ENCODE data around the gene GTF2H4.

DNA sequence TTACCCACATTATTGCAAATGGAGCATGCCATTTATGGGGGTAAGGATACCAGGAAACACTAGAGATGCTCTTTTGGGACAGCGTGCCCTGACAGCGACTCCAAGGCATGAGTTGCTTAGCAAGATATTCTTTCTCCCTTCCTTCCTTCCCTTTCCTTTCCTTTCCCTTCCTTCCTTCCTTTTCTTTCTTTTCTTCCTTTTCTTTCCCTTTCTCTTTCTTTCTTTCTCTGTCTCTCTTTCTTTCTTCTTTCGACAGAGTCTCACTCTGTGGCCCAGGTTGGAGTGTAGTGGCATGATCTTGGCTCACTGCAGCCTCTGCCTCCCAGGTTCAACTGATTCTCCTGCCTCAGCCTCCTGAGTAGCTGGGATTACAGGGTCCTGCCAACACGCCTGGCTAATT, 36.0 kb downstream of the GTF2H4 start:
- no peak for TF ChIP-seq POLR2A (IDR thresholded peaks at IDR 0.05)
- TF ChIP-seq, protein P1, sequence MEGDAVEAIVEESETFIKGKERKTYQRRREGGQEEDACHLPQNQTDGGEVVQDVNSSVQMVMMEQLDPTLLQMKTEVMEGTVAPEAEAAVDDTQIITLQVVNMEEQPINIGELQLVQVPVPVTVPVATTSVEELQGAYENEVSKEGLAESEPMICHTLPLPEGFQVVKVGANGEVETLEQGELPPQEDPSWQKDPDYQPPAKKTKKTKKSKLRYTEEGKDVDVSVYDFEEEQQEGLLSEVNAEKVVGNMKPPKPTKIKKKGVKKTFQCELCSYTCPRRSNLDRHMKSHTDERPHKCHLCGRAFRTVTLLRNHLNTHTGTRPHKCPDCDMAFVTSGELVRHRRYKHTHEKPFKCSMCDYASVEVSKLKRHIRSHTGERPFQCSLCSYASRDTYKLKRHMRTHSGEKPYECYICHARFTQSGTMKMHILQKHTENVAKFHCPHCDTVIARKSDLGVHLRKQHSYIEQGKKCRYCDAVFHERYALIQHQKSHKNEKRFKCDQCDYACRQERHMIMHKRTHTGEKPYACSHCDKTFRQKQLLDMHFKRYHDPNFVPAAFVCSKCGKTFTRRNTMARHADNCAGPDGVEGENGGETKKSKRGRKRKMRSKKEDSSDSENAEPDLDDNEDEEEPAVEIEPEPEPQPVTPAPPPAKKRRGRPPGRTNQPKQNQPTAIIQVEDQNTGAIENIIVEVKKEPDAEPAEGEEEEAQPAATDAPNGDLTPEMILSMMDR (IDR thresholded peaks at IDR 0.05 in 4 of 5, conservative IDR thresholded peaks at IDR 0.05 in 1 of 5): no peak
